Right renal cortex interstitium (tissue), 3 donors: ENCODE measurements around the gene RAPGEF4. TPM values are rescaled to one million over a fixed set of nuclear protein-coding genes. Genes with fewer than 3 reads are reported as not detected.

Experiments used
- DNase-seq, 3 donors: peaks; one replicate each; pipeline ENCODE4 v3.0.0-alpha.2; 2013; ENCODE audit warnings: low read depth in 3 of 3, low spot score in 2 of 3
- polyA plus RNA-seq, 3 donors: library from polyadenylated mRNA; unstranded; fragments of 120-200 nt; gene quantifications; one replicate each; pipeline ENCODE4 v1.2.1, GENCODE V29; 2013; ENCODE audit not compliant: insufficient read length in 3 of 3

The RAPGEF4 gene
- polyA plus RNA-seq, 3 donors: 11.0 to 11.2 (median 11.2) TPM

DNA sequence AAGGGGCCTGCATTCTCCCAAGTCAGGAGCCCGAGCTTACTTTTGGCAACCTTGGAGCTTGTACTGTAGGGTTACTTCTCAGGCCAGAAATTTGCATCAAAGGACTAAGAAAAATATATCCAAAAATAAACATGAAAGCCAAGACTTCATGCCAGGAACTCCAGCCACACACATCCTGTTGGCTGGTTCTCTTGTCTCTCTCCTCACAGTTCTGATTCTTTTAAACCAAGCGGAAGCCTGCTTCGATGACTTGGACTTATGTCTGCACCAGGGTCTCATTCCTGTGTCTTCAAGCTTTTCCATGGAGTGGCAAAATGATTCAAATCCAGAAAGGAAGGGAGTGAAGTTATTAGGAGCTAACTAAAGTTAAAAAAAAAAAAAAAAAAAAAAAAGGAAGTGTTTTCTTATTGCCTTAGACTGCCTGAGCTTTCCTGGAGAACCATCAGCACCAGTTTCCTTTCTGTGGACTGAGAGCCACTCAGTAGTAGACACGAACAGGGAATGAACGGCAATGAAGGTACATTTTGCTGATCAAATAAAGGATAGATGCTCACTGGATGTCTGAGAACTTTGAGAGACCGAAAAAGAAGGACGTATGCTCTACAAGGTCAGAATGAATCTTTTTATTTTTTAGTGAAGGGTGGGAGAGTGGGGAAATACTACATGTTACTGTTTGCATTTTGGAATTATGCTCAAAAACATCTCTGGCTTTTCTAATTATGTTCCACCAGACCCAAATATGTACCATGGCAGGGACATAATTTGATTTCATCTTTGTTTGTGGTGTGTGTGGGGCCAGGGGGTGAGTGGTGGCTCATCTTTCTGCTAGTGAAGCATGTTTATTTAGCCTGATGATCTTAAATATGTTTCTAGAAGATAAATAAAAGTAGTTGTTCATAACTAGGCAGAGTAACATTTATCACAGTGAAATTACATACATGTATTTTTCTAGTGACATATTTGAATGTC lies 86.0 kb downstream of the RAPGEF4 start:
- no peak for DNase-seq

DNA sequence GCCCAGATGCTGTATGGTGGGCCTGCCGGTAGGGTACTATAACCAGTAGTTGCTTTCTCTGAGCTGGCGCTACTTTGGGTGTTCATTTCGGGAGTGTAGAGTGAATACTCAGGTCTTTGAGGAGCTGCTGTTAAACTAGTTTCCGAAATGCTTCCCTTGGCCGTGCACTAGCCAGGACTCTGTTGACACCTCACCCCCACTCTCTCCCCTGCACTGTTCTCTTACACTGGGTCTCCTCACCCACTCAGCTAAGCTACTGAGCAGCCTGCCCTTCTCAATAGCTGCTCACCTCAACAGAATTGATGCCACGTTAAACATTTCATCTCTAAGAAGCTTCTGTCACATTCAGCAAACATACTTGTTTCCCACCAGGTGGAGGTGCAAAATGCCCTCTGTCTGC lies 86.9 kb downstream of the RAPGEF4 start:
- no peak for DNase-seq

DNA sequence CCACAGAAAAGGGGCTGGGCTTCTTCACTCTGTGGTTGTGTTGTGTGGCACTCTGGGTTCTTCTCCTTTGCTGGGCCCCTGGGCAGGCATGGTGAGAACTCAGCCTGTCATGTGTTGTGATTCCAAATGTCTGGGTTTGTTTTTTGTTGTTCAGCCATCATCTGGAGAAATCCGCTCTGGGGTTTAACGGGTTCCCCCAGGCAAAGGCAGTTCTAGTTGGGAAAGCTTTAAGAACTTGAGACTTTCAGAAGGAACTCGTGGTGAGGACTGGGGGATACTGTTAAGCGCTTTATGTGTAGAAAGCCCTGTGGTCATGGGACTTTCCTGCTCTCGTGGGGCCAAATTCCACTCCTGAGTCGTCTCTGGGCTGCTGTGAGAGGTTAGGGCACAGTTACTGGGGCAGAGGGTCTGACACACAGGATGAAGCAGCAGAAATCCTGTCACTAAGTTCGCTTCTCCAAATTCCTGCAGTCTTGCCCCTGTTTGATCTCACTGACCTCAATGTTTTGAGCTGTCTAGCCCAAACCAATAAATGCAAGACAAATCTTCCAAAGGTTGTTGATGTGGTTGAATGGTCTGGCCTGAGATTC lies 87.7 kb downstream of the RAPGEF4 start:
- DNase-seq: no peak

DNA sequence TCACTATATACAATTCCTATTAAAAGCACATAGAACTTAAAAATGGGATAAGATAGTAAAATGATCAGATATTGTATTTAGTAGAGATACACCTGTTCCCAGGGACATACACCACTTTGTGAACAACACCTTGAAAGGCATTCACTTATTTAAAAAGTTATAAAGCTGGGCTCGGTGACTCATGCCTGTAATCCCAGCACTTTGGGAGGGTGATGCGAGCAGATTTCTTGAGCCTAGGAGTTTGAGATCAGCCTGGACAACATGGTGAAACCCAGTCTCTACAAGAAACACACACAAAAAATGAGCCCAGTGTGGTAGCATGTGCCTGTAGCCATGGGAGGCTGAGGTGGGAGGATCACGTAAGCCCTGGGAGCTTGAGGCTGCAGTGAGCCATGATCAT lies 90.9 kb downstream of the RAPGEF4 start:
- no peak for DNase-seq

DNA sequence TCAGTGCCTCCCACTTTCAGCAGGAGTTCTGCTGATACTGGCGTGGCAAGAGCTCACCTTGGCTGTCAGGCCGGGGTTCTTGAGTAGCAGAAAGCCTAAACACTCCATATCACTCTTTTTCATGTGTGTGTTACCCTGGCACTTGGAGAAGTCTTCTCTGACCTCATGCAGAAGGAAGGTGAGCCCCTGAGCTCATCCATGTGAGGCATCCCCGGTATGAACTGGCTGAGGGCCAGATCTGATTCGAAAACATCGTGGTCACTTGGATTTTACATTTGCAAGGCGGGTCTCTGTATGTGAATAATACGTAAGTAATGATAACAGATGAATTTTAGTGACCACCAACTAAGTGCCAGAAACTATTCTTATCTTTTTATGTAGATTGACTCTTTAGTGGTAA lies 93.6 kb downstream of the RAPGEF4 start:
- DNase-seq: no peak

DNA sequence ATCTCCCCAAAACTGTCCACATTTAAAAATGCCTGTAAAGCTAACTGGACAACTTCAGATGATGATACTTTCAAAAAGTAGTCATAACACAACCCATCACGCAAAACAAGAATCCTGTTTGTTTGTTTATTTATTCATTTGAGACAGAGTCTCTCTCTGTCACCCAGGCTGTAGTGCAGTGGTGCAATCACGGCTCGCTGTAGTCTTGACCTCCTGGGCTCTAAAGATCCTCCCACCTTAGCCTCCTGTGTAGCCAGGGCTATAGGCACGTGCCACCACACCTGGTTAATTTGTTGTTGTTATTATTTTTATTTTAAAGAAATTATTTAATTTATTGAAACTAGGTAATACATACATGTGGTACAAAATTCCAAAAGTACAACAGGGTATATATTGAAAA lies 94.8 kb downstream of the RAPGEF4 start:
- no peak for DNase-seq

DNA sequence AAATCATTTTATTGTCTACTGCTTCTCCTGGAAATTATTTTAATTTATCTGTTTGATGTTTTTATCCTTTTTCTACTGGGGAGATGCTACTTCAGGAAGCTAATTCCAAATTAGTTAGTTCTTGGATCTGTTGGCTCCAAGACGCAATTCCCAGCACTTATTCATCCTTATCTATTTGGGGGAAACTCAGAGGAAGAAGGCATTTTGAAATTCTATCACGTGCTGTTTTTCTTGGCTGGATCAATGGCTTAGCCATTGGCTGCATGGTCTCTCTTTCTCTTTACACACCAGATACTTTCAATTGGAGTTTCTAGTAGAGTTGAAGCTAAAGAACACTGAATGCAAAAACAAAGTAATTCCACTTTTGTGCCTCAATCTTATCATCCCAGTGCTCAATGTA lies 98.3 kb downstream of the RAPGEF4 start:
- no peak for DNase-seq

DNA sequence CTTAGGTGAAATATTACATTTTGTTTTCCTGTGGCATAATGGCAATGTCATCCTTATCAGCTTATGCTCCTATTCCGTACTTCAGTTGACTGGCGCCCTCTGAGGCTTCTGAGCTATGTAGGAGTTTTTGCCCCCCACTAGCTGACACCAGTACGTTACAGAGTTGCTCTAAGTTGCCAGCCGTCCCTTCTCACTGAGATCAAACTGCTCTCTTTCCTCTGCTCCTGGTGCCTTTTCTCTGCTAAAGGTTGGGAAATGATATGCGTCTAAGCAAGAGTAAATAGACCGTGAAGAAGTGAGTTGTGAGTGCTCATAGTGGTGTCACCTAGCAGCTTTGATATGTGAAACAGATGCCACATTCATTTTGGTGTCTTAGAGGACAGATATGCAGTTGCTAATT lies 99.2 kb downstream of the RAPGEF4 start:
- no peak for DNase-seq

DNA sequence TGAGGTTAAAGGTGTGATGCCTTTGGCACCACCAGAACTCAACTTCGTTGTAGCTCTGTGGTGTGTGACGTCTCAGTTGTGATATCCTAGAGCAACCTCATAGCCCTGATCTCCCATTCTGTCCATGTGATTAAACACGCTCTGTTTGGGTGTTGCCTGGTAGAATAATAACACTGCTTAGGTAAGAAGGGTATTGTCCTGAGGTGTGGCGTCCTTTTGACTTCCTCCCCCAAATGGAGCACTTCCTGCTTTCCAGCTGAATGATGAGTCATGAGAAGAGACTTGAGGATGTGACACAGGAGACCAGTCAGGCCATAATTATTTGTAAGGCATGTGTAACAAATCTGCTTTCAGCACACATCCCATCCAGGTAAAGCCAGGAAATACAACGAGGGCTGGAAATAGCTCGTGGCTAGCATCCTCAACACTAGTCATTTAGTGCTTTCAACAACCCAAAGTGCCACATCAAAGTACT lies 100.7 kb downstream of the RAPGEF4 start:
- DNase-seq: no peak

DNA sequence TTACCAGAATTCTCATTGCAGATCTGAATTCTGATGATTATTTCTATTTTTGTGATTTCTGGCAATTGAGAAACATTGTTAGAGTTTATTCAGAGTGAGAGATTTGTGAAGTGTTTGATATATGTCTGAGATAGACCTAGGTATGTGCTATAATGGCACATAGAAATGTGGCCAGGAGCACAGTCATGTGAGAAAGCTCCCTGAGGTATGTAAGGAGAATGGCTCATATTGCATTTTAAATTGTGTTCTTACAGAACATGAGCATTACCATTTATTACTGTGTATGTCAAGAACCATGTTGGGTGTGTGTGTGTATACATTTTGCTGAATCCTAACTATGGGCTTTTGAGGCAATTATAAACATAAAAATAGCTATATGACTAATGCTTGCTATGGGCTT lies 101.2 kb downstream of the RAPGEF4 start:
- no peak for DNase-seq

DNA sequence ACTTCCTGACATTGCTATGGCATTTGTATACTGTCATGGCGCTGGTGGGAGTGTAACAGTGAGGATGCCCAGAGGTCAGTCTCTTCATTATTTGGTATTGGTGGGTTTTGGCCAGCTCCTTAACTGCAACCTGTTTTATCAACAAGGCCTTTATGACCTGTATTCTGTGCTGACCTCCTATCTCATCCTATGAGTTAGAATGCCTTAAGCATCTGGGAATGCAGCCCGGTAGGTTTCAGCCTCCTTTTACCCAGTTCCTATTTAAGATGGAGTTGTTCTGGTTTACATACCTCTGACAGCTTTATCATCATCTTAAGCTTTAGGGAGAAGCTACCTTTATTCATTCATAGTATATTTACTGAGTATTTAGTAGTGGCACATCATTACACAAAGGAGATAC lies 103.8 kb downstream of the RAPGEF4 start:
- no peak for DNase-seq

DNA sequence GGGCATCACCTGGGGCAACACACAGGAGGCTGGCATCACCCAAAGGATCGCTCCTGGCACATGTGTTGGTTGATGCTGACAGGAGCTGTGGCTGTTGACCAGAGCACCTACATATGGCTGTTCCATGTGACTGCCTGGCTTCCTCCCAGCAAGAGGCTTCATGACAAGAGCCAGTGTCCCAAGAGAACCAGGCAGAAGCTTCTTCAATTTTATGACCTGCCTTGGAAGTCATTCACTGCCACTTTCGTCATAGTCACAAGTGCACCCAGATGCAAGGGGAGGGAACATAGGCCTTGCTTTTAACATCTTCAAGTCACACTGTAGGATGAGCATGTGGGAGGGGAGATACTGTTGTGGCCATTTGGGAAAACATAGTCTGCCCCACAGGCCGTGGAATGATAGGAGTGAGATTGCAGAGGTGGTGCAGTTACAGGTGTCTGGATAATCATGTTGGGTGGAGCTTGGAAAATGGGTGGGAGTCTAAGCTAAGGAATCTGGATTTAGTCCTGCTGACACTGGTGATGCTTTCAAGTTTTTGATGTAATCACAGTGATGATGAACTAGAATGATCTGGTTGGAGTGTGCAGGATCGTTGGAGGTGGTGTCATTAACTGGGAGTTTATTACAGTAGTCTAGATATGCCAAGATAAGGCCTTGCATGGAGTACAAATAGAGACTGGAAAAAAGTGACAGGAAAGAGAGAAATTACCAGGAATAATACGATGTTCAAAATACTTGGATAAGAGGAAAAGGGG lies 107.0 kb downstream of the RAPGEF4 start:
- no peak for DNase-seq

DNA sequence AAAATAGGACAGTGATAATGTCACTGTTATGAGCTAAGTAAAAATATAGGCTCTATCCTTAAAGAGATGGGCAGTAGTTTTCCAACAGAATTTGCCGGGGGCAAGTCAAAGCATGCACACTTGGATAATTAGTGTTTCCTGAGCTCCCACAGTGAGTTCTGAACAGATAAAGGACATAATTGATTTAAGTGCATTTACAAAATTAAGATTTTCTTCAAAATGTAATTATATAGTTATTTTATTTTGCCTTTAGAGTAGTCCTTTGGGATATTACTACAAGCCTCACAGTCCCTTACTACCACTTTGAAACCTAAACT lies 107.6 kb downstream of the RAPGEF4 start:
- DNase-seq: no peak

DNA sequence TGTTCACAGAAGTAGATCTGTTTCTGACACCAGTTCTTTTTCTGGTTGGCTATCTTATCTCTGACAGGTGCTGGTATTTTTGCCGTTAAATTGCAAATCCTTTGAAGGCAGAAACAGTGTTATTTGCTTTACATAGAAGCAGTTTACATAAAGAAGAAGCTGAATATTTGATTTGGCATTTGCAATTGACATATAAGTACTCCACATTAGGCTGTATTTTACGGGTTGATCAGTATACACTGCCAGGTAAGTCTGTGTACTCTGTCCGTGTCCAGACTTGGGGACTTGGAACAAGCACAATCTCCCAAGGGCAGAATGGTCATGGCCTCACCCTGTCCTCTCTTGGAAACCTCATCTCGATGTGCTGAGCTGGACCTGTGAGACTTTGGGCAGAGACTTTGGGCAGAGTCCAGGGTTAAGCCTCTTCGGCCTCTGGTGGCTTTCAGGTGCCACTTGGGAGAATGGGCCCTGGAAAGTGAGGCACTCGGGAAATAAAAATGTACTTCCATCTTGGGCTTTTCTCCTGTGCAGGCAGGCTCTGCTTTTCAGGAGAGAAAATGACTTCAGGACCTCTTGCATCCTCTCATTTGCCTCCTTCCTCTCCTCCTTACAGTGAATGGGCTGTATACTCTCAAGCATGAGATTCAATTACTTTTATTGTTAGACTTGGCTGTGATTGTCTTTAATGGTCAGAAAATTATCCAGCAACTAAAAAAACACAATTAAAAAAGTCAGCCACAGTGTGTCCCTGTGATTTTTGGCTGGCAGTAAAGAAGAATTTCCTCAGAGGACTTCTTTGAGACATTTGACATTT lies 108.5 kb downstream of the RAPGEF4 start:
- DNase-seq: no peak

DNA sequence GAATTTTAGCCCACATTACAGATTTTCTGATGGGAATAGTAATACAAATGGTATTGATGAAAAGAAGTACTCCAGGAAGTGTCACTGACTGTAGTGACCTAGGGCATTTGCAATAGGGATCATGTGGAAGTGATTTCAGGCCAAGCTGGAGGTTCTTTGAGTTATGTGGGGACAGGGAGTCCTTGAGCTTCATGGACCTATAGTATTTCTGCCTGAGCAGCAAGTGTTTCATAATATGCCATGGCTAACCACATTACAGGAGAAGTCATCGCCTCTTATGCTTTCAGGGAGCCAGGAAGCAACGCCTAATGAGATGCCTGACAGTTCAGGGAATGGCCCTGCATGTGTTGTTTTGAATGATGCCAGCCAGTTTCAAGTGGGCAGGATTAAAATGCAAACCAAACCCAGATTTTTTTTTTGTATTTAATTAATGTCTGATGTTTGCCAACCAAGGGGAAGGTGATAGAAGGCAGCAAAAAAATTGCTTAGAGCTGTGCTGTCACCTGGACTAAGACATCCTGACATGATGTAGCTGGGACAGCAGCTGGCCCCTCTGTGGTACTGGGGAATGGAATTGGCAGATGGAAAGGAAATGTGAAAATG lies 109.5 kb downstream of the RAPGEF4 start:
- DNase-seq: no peak

DNA sequence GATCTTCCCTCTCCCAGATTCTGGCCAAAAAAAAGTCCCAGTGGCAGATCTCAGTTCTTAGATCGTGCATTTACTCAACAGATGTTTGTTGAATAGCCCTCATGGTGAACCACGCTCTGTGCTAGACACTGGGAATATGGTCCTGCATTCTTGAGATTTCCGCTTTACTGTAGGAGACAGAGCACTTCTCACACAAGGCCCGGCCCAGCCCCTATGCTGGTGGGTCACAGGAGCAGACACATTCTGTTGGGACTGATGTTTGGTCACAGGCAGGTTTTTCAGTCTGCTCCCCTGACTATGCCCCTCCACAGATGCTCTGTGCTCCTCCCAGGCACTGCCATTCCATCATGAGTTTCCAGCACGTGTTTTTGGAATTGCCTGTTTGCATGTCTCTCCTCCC lies 110.9 kb downstream of the RAPGEF4 start:
- DNase-seq: no peak

DNA sequence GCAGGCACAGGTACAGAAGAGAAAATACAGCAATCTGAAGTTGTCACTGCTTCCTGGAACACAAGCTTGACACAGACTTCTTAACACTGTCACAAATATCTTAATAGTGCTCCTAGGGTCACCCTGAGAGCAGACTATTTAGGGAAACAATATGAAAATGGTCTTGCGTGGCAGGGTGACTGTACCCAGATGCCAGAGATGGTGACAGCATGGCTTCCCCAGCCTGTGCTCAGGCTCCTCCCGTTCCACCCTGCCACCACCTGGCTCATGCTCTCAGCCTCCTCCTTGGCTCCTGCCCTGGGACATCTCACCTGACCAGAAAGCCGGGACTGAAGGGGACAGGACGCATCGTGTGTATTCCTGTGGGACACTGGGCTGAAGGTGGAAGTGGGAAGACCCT lies 111.5 kb downstream of the RAPGEF4 start:
- DNase-seq: no peak

DNA sequence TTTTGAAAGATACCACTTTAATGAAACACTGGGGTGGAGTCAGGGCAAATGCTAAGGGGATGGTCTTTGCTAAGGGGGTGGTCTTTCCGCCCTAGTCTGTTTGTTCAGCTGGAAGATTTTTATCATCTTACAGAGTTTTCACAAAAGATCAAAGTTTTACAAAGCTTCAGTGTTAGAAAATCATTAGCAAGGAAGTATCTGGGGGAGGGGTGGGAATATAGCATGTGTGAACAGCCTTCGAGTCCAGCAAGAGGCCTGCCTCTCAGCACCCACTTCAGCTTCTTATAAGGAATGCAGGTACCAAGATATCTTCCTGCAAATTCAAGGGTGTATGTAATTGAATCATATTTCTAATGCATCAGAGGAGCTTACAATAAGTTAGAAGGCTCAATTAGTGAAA lies 112.9 kb downstream of the RAPGEF4 start:
- no peak for DNase-seq

DNA sequence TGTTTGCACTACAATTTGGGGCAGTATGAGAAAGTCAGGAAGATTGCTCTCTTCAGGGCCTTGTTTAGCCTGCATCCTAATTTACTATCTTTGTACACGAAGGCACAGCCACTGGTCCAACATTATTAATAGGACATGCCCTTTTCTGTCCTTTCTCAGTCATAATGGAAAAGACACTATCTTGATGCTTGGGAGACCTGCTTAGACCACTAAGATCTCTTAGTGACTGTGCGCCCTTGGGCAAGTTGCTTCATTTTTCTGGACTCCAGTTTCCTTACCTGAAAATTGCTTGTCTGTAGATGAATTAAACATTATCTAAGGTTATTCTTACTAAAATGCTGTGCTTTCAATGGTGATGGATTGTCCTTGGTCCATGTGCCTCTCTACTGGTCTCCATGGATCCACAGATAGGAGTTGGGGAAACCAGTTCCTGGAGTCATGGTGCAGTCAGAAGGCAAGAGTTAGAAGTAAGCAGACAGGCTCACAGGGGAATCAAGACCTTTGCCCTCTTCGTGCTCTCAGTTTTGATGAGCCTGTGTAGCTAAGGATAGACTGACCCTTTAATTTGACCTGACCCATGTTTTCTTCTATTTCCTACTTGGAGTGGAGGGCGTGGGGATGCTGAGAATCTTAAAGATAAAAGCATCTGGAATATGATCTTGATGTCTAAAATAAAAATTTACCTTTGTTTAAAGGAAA lies 114.0 kb downstream of the RAPGEF4 start:
- DNase-seq: no peak

DNA sequence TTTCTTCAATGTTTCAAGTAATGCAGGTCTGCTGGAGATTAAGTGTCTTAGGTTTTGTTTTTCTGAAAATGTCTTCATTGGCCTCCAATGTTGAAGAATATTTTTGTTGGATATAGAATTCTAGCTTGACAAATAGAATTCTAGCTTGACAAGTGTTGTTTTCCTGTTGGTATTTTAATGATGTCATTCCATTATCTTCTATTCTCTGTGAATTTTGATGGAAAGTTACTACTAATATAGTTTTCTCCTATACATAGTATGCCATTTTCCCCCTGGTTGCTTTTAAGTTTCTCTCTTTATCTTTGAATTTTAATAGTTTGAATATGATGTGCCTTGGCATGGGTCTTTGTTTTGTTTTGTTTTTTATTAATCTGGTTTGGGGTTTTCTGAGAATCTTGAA lies 119.9 kb downstream of the RAPGEF4 start:
- no peak for DNase-seq
